Mammary epithelial cell (primary cell): ENCODE data around the gene ZNF804A.

Experiments used
- CTCF ChIP-seq, 2 donors: IDR thresholded peaks in 1 of 2; conservative IDR thresholded peaks in 1 of 2; 2 replicates each; pipeline ENCODE4 v1.5.1; 2011 to 2012; ENCODE audit warnings: inconsistent platforms in 2 of 2, low read length in 2 of 2, mild to moderate bottlenecking in 2 of 2, control low read depth in 1 of 2, low read depth in 1 of 2; ENCODE audit not compliant: insufficient read depth in 1 of 2; ENCODE audit errors: extremely low read depth in 1 of 2
- EZH2 ChIP-seq: IDR thresholded peaks from 2 replicates; pipeline ENCODE4 v1.6.1; 2012; ENCODE audit warnings: low read length, inconsistent platforms, borderline replicate concordance

GRCh38 chr2:184727813-184728212, 129.5 kb downstream of the ZNF804A start:
- no peak for TF ChIP-seq EZH2
- TF ChIP-seq CTCF (conservative IDR thresholded peaks at IDR 0.05 in 1 of 2, IDR thresholded peaks at IDR 0.05 in 1 of 2; ENCODE audit: extremely low read depth in 1 of 2, insufficient read depth in 1 of 2, low read depth in 1 of 2, low read length in 2 of 2): no peak
